Mucosa of descending colon (tissue), 3 donors: Measurements from ENCODE around the gene LMF1. TPM values are rescaled to one million over a fixed set of nuclear protein-coding genes. Genes with fewer than 3 reads are reported as not detected.
"Not testable (repeated sequence)": the region's sequence is repeated elsewhere in the genome, so short reads cannot be mapped to it uniquely, and the experiment has no call there.

Source experiments
- ATAC-seq: fragments of 200-7000 bp; cut with Tn5 transposase; one replicate; pipeline ENCODE4 v1.9.1; 2020; ENCODE audit warnings: mild to moderate bottlenecking, moderate library complexity
- DNase-seq, 3 donors: peaks; one replicate each; pipeline ENCODE4 v3.0.0-alpha.2; 2020
- H3K36me3 ChIP-seq: fragments of 200-600 bp; one replicate; pipeline ENCODE4 v1.8.0; 2021; ENCODE audit warnings: low read depth, mild to moderate bottlenecking
- H3K4me1 ChIP-seq: fragments of 200-600 bp; one replicate; pipeline ENCODE4 v1.8.0; 2021; ENCODE audit warnings: low read depth, mild to moderate bottlenecking
- H3K4me3 ChIP-seq: fragments of 200-600 bp; one replicate; pipeline ENCODE4 v1.8.0; 2021; ENCODE audit warnings: mild to moderate bottlenecking
- H3K9me3 ChIP-seq: fragments of 200-600 bp; one replicate; pipeline ENCODE4 v1.8.0; 2021; ENCODE audit warnings: mild to moderate bottlenecking
- intact Hi-C, 2 donors: fragments of 100-400 bp; cut with DNase I in 1 of 2; cut with micrococcal nuclease in 1 of 2; formaldehyde crosslinking; loops; one replicate each; pipeline versions ENCODE4 v1.11.0 to v1.11.1; 2022; cut with DNase I, micrococcal nuclease
- total RNA-seq, 3 donors: library from RNA; stranded (reverse); fragmentation: NEBNext Ultra II Directional in 2 of 3; extraction: Animal tissue kit (Norgen Biotek cat#: 25700) in 2 of 3; gene quantifications; one replicate each; pipeline versions ENCODE4 v1.2.1 to v1.2.4, GENCODE V29; 2021 to 2023
- TF ChIP-seq, protein P1 (sequence below): fragments of 200-600 bp; IDR thresholded peaks from one replicate; pipeline ENCODE4 v1.8.0; 2022; ENCODE audit warnings: antibody characterized with exemption, mild to moderate bottlenecking
- donor health status: DM: no; HTN: no; CAD: no; lungs with moderate emphysema.
- donor health status: DM: no; HTN: no; CAD: no.
- donor health status: DM: no; HTN: yes; CAD: no.

The LMF1 gene
- total RNA-seq, 3 donors from 2014 or later = 16.4 to 26.5 (median 25.1) TPM

DNA sequence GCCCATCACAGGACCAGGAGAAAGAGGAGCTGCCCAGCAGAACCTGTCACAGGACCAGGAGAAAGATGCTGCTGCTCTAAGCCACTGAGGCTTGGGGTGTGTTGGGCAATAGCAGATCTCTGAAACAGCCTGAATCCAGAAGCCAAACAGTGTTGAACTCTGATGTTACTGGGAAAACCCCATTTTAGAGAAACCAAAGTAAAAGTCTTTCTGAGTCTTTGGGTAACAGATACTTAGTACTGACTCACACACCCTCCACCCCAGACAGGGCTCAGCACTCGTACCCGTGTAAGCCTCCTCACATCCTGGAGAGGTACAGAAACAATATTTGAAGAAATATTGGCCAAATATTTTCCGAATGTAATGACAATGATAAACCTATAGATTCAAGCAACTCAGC lies 87.4 kb downstream of the LMF1 start:
- DNase-seq = no peak
- Histone ChIP-seq H3K36me3 (no peaks in the 10 kb centered on the region), H3K4me1 (no peaks in the 10 kb centered on the region), H3K4me3 (no peak overlapping the region), H3K9me3 (peaks cover 13% of the 10 kb centered on the region)
- no peak for ATAC-seq
- intact Hi-C loops = no loop called here
- TF ChIP-seq, protein P1, sequence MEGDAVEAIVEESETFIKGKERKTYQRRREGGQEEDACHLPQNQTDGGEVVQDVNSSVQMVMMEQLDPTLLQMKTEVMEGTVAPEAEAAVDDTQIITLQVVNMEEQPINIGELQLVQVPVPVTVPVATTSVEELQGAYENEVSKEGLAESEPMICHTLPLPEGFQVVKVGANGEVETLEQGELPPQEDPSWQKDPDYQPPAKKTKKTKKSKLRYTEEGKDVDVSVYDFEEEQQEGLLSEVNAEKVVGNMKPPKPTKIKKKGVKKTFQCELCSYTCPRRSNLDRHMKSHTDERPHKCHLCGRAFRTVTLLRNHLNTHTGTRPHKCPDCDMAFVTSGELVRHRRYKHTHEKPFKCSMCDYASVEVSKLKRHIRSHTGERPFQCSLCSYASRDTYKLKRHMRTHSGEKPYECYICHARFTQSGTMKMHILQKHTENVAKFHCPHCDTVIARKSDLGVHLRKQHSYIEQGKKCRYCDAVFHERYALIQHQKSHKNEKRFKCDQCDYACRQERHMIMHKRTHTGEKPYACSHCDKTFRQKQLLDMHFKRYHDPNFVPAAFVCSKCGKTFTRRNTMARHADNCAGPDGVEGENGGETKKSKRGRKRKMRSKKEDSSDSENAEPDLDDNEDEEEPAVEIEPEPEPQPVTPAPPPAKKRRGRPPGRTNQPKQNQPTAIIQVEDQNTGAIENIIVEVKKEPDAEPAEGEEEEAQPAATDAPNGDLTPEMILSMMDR = no peak

DNA sequence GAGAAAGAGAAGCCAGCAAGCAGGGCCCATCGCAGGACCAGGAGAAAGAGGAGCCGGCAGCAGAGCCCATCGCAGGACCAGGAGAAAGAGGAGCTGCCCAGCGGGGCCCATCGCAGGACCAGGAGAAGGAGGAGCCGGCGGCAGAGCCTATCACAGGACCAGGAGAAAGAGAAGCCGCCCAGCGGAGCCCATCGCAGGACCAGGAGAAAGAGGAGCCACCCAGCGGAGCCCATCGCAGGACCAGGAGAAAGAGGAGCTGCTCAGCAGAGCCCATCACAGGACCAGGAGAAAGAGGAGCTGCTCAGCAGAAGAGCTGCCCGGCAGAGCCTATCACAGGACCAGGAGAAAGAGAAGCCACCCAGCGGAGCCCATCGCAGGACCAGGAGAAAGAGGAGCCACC lies 88.1 kb downstream of the LMF1 start:
- DNase-seq = peak in 1 of 3 donors; percentile 5
- H3K9me3 ChIP-seq = peaks cover 13% of the 10 kb centered on the region
- H3K4me1 ChIP-seq, H3K36me3 ChIP-seq, ATAC-seq, intact Hi-C loops, H3K4me3 ChIP-seq: not testable (repeated sequence)

DNA sequence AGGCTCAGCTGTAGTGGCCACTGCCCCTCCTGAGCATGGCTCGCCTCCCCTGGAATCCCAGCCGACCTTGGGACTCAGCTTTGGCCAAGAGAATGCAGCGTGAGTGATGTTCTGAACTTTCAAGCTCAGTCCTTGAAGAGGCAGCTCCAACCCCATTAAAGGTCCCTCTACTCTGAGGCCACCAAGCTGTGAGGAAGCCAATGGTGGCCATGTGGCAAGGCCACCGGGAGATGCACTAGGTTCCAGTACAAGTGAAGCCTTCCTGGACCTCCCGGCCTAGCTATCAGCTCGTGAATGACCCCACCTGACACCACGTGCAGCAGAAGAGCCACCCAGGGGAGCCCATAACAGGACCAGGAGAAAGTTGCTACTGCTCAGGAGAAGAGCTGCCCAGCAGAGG lies 88.5 kb downstream of the LMF1 start:
- Histone ChIP-seq H3K4me1 (no peaks in the 10 kb centered on the region), H3K4me3 (no peak overlapping the region), H3K9me3 (peaks cover 13% of the 10 kb centered on the region), H3K36me3 (no peaks in the 10 kb centered on the region)
- DNase-seq (peak in 2 of 3 donors; percentile 6 to 29), ATAC-seq (no peak)
- TF ChIP-seq, protein P1 = no peak
- intact Hi-C loops = no loop called here

DNA sequence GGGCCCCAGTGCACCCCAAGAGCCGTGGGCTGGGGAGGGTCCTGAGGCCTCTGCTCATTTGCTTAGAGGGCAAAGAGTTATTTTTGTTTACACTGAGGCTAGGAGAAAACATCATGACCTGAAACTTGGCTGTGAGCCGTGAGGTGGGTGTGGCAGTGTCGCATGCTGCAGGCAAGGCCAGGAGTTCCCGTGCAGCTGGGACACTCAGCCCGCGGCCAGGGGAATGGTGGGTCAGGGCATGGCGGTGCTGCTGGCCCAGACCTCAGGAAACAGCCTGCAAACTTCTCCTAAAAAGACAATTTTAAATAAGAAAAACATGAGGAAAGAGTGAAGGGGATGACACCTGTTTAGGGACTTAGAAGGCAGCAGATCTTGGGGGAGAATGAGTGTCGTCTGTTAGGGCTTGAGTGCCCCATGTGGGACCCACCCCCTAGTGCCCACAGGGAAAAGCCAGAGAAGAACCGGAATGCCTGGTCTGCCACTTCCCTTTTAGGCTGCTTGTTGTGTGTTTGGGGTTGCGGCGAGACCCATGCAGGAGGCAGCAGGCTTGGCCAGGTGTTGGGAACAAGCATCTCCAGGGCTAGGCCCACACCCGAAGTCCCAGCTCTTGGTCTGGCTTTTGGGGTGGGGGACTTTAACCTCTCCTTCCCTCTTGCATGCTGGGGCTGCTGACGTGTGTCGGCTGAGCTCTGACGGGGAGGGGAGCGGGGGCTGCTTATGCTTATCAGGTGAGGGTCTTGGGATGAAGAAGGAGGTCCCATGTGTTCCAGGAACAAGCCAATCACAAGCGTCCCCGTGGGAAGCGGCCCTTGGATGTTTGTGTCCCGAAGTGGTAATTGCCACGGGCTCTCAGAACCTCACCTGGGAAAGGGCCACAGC lies 89.3 kb downstream of the LMF1 start:
- peak; percentile 23 to 31 (median 27) for DNase-seq
- TF ChIP-seq, protein P1 = no peak
- no peaks in the 10 kb centered on the region for H3K36me3 ChIP-seq
- no peak overlapping the region for H3K4me3 ChIP-seq
- intact Hi-C loops = no loop called here
- no peaks in the 10 kb centered on the region for H3K4me1 ChIP-seq
- peak; percentile 25 for ATAC-seq
- peaks cover 13% of the 10 kb centered on the region for H3K9me3 ChIP-seq

DNA sequence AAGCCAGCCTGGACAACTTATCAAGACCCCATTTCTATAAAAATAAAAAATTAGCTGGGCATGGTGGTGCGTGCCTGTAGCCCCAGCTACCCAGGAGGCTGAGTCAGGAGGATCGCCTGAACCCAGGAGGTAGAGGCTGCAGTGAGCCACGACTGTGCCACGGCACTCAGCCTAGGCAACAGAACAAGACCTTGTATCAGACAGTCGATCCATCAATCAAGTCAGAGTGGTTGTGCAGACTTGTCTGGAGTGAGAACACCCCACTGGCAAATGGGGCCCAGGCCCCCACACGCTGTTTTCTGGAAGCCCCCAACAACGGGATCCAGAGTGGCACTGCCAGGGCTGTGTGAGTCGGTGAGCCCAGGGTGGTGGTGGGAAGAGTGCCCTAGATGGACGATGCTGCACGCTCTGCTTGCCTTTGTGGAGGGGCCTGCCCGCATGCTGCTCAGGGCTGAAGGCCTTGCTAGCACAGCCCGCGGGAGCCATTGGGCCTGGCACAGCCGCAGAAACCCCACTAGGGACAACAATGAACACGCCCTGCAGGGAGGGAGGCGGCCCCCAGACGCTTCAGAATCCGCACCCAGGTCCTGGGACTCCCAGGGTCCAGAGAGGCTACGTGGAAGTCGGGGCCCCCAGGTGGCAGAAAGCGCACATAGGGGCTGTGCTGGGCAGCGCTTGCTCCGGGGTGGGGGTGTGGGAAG lies 90.2 kb downstream of the LMF1 start:
- intact Hi-C loops = no loop called here
- DNase-seq (peak in 2 of 3 donors; percentile 14 to 39), ATAC-seq (no peak)
- Histone ChIP-seq H3K36me3 (no peaks in the 10 kb centered on the region), H3K9me3 (peaks cover 11% of the 10 kb centered on the region), H3K4me3 (no peak overlapping the region), H3K4me1 (no peaks in the 10 kb centered on the region)
- TF ChIP-seq, protein P1 = no peak

DNA sequence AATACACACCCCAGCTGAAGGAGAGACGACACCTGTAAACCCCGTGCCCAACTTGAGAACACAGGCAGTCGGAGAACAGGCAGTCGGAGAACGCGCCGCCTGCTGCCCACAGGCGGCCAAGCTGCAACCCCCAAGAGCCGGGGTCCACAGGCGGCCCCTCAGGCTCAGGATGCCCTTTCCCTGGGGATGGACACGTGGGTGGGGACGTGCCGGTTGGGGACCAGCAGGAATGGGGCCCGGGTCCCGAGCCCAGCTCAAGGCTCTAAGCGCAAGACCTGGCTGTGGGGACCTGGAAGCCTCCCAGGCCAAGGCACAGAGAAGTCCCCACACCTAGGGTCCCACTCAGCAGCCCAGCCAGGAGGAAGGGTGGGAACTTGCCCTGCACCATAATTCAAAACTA lies 90.8 kb downstream of the LMF1 start:
- Histone ChIP-seq H3K4me1 (no peaks in the 10 kb centered on the region), H3K9me3 (peaks cover 11% of the 10 kb centered on the region), H3K36me3 (no peaks in the 10 kb centered on the region), H3K4me3 (no peak overlapping the region)
- peak in 2 of 3 donors; percentile 14 to 37 for DNase-seq
- TF ChIP-seq, protein P1 = no peak
- no peak for ATAC-seq
- intact Hi-C loops = no loop called here
